GM08714 (cell line): ENCODE results near the gene TMEM134.

Source experiments
- H3K4me3 ChIP-seq: fragments of 200-500 bp; sonication (Bioruptor generic); 2 replicates; pipeline ENCODE4 v1.5.1; 2014; ENCODE audit warnings: mild to moderate bottlenecking, low read length, inconsistent platforms
- ZNF274 ChIP-seq: IDR thresholded peaks from 2 replicates; pipeline ENCODE4 v1.6.1; 2012; ENCODE audit warnings: mild to moderate bottlenecking, low read depth, low read length

TMEM134 gene

DNA sequence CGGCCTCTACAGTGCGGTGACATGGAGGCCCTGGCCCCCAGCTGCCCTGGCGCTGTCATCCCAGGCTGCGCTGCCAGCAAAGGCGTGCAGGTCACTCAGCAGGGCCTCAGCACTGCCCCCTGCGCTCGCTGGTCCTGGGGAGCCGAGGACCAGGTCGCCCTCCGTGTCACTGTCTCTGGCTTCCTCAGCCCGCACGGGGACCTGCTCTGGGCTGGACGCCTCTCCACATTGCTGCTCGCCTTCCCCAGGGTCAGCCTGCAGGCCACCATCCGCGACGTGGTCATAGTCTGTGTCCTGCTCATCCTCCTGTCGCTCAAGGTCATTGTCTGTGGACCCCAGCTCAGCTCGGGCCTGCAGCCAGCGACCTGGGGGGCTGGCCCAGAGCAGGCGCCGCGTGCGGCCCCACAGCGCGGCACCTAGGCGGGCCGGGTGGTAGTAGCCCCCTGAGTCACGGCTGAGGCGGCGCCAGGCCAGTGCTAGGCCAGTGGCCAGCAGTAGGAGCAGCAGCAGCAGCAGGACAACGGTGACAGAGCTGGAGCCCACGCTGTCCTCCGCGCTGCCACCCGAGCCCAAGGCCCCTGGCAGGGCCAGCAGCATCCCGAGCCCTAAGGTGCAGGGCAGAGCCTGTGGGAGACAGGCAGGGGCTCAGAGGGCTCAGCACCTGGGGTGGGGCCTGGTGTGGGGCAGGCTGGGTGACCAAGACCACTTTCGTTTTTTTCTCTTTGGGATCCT is 33.2 kb downstream of the TMEM134 start:
- no peak for TF ChIP-seq ZNF274
- peak overlapping the region; percentile 85; the same call in 1 of the 2 replicates for H3K4me3 ChIP-seq

DNA sequence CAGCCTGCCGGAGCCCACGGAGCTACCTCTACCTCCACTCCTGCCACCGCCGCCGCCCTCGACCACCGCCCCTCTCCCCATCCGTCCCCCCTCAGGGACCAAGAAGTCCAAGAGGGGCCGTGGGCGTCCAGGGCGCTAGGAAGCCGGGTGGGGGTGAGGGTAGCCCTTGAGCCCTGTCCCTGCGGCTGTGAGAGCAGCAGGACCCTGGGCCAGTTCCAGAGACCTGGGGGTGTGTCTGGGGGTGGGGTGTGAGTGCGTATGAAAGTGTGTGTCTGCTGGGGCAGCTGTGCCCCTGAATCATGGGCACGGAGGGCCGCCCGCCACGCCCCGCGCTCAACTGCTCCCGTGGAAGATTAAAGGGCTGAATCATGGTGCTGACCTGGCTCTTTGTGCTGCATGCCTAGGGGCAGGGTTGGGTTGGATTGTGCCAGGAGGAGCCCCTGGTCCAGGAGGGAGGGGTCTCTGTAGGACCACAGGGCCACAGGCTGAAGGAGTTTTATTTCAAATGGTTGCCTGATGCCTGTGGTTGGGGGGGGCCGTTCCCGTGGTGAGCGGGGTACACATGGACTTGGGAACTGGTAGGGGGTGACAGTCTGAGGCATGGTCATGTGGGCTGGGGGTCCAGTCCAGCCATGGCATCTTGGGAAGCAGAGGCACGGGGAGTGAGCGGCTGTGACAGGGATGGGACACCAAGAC is 33.9 kb downstream of the TMEM134 start:
- no peak for TF ChIP-seq ZNF274
- H3K4me3 ChIP-seq = no peak overlapping the region; the same call in 1 of the 2 replicates

GRCh38 chr11:67434395-67434881 is 34.6 kb downstream of the TMEM134 start:
- no peak for TF ChIP-seq ZNF274
- no peak overlapping the region for H3K4me3 ChIP-seq

DNA sequence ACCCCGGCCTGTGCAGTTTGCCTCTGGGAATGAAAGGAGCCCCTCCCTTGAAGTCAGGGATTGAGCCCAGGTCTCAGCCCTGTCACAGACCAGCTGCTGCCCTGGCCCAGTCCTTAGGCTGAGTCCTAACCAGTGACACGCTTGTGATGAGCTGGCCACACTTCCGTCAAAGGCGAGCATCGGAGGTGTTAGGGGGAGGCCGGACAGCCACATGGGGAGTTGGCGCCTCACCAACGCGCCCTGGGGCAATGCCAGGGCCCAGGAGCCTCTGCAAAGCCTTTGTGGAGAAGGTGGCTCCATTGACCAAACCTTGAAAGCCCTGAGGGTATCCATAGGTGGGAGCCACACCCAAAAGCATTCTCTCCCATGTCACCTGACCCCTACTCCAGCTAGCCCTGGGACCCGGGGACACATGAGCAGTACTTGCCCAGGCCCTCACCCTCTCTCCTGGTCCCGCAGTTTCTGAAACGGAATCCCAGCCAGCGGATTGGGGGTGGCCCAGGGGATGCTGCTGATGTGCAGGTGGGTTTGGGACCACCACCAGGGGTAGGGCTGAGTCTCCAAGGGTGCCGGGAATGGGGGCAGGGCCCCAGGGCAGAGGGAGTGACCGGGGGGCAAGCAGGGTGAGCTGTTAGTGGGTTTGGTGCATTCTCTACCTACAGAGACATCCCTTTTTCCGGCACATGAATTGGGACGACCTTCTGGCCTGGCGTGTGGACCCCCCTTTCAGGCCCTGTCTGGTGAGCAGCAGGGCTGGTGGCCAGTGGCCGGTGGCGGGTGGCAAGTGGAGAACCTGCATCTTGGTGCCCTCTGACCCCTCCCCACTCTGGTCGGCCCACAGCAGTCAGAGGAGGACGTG is 35.3 kb downstream of the TMEM134 start:
- H3K4me3 ChIP-seq = no peak overlapping the region
- no peak for TF ChIP-seq ZNF274

GRCh38 chr11:67432655-67433349 is 36.2 kb downstream of the TMEM134 start:
- no peak for TF ChIP-seq ZNF274
- H3K4me3 ChIP-seq = no peak overlapping the region

GRCh38 chr11:67431346-67432249 is 37.5 kb downstream of the TMEM134 start:
- TF ChIP-seq ZNF274 = no peak
- no peak overlapping the region for H3K4me3 ChIP-seq

DNA sequence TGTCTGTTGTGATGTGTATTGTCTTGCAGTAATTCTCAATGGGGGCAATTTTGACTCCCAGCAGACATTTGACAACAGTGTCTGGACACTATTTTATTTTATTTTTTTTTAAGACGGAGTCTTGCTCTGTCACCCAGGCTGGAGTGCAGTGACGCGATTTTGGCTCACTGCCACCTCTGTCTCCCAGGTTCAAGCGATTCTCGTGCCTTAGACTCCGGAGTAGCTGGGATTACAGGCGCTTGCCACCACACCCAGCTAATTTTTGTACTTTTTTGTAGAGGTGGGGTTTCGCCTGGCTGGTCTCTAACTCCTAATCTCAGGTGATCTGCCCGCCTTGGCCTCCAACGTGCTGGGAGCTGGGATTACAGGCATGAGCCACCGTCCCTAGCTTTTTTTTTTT is 39.3 kb downstream of the TMEM134 start:
- TF ChIP-seq ZNF274 = no peak

GRCh38 chr11:67429038-67429668 is 39.9 kb downstream of the TMEM134 start:
- no peak for TF ChIP-seq ZNF274
- H3K4me3 ChIP-seq = peak overlapping the region; percentile 93

More for the DNA sequence above, 39.3 kb downstream of the TMEM134 start:
- H3K4me3 ChIP-seq = no peak overlapping the region; the same call in 1 of the 2 replicates

GRCh38 chr11:67428052-67429001 is 40.7 kb downstream of the TMEM134 start, which contains the start of gene RPS6KB2:
TSS of gene RPS6KB2 (plus strand) at chr11:67428494. CDS start at chr11:67428546, 52 bp downstream.
- TF ChIP-seq ZNF274 = no peak
- peak within 1 kb of the TSS; percentile 93 for H3K4me3 ChIP-seq

DNA sequence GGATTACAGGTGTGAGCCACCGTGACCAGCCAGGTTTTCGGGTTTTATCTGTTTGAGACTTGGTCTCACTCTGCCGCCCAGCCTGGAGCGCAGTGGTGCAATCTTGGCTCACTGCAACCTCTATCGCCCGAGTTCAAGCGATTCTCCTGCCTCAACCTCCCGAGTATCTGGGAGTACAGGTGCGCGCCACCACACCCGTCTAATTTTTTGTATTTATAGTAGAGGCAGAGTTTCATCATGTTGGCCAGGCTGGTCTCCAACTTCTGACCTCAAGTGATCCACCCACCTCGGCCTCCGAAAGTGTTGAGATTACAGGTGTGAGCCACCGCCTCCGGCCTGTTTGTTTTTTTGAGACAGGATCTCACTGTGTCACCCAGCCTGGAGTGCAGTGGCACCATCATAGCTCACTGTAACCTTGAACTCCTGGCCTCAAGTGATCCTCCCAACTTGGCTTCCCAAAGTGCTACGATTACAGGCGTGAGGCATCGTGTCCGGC is 41.6 kb downstream of the TMEM134 start:
- H3K4me3 ChIP-seq = peak overlapping the region; percentile 93; the same call in 1 of the 2 replicates

DNA sequence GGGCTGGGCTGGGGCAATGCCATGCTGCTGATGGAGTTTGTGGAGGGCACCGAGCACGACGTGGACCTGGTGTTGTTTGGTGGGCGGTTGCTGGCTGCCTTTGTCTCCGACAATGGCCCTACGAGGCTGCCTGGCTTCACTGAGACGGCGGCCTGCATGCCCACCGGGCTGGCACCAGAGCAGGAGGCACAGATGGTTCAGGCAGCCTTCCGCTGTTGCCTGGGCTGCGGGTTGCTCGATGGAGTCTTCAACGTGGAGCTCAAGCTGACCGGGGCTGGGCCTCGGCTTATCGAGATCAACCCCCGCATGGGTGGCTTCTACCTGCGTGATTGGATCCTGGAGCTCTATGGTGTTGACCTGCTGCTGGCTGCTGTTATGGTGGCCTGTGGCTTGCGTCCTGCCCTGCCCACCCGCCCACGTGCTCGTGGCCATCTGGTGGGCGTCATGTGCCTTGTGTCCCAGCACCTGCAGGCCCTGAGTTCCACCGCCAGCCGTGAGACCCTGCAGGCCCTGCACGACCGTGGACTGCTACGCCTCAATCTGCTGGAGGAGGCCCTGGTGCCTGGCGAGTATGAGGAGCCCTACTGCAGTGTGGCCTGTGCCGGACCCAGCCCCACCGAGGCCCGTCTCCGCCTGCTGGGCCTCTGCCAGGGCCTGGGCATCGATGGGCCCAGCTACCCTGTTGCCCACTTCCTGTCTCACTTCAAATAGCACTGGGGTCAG is 45.0 kb downstream of the TMEM134 start:
- H3K4me3 ChIP-seq = no peak overlapping the region
- no peak for TF ChIP-seq ZNF274
